NCI-H146 treated with DMSO at 0.1 percent for 48 hours (cell line): ENCODE data around the gene BEND2.

Experiments
- DNase-seq: peaks from one replicate; lab custom pipeline; 2025; ENCODE audit not compliant: unreplicated experiment; lab: John Stamatoyannopoulos, UW

Gene BEND2

DNA sequence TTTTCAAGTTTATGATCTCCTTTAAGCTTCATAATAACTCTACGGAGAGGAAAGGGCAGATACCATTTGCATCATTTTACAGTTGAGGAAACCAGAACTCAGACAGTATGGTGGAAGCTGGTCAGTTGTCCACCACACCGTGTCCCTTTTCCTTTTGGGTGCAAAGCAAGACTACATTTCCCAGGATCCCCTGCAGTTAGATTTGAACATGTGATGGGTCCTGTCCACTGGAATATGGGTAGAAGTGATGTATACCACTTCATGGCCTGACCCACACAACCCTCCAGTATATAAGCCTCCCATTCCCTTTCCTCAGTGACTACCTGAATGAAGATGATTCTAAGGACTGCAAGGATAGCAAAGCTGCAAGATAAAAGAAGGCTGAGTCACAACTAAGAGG is 74.7 kb downstream of the BEND2 start:
- DNase-seq, result no peak

DNA sequence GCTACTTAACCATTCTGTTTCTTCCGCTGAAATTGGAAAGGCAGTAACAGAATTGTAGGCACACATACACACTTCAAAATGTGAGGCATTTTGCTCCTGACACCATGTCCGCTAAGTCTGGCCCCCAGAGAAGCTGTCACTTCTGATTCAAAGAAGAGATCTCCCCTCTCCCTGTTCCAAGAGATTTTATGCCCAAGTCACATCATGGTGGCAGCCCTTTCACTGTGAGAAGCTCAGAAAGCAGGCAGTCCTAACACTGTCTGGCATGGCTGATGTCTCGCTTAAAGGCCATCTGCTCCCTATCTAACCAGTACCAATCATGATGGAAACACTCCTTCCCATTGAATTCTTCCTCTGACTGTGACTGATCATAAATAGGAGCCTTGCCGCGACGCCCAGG is 83.9 kb downstream of the BEND2 start:
- DNase-seq, result no peak

DNA sequence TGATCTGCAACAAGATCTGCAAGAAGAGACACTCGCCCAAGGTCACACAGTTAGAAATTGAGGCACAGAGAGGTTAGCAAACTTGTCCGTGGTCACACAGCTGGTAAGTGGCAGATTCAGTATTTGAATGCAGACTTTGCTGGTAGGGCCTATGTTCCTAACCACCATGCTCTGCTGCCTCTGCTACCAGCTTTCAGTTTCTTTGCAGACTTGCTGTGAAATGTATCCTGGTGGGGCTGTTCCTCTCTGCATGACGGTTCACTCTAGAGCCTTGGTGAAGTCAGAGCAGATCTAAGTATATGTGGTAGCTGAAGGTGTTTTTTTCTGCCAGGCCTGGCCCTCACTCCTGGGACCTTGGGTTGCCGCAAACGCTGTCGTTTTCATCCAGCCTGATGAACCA is 87.1 kb downstream of the BEND2 start:
- no peak for DNase-seq

DNA sequence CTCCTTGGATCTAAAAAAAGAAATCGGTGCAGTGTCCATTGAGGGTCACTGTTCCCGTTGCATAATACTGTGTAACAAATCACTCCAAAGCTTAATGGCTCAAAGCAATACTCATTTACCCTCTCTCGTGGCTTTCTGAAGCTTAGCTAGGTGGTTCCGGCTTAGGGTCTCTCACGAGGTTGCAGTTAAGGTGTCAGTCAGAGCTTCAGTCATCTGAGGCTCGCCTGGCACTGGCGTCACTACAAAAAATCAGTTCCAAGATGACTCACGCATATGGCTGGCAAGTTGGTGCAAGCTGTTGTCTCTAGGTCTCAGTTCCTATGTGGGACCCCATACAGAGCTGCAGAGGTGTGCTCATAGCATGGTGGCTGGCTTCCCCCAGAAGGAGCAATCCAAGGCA is 91.0 kb downstream of the BEND2 start:
- no peak for DNase-seq

DNA sequence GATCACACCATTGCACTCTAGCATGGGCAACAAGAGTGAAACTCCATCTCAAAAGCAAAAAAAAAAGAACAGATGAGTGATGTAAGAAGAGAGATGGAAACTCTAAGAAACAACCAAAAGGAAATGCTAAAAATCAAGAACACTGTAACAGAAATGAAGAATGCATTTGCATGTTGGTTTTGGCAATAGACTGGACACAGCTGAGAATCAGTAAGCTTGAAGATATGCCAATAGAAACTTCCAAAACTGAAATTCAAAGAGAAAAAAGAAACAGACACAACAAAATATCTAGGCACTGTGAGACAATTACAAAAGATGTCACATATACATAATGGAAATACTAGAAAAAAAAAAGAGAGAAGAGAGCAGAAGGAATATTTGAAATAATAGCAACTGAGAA is 93.7 kb downstream of the BEND2 start:
- DNase-seq, result no peak

DNA sequence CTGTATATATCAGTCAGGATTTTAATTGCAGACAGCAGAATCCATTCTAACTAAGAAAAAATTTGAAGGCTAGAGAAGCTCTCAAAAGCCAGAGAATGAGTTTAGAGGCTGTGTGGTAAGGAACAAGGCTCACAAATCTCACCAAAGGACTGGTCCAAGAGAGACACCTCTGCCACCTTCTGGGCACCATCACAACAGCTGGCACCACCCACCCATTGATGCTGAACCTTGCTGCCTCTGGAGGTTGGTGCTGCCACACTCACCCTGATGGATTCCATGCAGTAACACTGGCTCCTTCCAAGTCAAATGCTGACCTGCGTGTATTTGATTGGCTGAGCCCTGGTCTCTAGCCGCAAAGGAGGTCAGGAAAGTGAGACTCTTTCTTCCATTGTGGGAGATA is 100.8 kb downstream of the BEND2 start:
- DNase-seq, result no peak
